NCI-H1436 (cell line): ENCODE results near the gene BLID.

Source experiments
- DNase-seq: peaks from one replicate; lab custom pipeline; 2025; lab: John Stamatoyannopoulos, UW

BLID gene, protein sequence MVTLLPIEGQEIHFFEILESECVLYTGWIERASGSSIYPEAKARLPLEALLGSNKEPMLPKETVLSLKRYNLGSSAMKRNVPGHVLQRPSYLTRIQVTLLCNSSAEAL

DNA sequence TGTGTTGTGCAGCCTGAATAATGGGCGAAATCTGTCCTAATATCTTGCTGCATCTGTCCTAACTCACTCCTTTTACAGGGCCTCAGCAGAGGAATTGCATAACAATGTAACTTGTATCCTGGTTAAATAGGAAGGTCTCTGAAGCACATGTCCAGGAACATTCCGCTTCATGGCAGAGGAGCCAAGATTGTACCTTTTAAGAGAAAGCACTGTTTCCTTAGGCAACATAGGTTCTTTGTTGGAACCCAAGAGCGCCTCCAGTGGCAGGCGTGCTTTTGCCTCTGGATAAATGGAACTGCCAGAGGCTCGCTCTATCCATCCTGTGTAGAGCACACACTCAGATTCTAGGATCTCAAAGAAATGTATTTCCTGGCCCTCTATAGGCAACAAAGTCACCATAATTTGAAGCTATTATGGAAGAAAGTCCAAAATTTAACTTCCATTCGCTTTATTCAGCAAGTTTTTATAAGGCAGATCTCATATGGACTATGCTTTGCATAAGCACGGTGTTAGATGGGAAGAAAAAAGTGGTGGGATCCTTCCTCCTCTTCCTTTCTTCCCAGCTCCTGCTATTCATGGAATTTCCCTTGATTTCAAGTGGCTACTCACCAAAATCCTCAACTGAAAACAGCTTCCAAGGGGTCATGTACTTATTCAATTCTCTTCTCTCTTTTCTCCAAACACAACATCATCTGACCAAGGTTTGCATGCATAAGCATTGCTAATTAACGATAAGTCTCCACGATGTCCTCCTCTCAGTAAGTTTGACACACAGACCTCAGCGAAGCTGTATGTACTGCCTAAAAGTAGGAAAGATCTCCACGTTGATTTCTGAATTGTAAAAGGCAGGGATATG is at the start of gene BLID:
BLID (minus strand) TSS at position 692 of the 856 bp plus-strand sequence; CDS start at position 399, 293 bp downstream.
- DNase-seq, result no peak

DNA sequence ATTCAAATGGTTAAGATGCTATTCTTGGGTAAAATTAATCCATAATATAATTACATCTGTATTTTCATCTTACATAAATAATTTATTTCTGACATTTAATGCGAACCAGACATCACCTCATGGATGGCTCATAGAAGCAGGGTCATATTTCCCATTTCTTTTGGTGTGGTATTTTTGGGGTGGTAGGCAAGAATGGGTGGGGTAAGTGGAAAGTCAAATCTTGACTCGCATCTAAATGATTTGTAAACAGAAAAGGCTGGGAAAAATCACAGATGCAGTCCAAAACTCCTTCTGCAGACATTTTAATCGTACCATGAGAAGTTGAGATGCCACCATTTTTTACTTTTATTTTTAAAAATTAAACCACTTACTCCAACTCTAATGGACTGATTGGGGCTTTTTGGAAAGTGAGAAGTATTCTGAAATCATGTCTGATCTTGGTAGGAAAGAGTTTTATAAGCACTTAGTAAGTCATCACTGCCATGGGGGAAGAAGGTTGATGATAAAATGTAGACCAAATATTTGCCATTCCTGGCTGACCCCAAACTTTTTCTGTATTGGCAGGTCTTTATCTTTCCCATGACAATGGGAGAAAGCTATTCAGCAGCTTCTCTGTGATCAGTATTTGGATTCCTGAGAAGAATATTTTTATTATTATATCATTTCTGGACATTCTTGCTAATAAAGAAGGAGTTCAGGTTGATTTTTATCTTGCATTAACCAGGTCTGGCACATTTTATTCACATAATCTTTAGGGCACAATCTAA is 47.2 kb upstream of the BLID start:
- no peak for DNase-seq

DNA sequence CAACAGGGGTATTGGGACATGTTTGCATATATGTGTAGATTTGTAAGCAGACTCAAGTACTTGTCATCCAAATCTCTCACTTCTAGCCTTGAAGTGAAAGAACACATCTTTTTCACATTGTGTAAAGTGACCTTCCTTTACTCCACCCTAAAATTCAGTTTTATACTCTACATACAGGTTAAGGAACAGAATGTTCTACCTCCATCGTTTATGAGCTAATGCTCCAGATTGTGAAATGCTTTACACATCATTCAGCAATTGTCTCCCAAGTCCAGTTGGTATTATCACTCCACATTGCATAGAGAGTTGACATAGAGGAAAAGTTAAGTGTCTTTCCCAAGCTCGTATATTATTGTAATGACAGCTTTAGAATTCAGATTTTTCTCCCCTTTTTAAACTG is 46.1 kb upstream of the BLID start:
- DNase-seq, result no peak

DNA sequence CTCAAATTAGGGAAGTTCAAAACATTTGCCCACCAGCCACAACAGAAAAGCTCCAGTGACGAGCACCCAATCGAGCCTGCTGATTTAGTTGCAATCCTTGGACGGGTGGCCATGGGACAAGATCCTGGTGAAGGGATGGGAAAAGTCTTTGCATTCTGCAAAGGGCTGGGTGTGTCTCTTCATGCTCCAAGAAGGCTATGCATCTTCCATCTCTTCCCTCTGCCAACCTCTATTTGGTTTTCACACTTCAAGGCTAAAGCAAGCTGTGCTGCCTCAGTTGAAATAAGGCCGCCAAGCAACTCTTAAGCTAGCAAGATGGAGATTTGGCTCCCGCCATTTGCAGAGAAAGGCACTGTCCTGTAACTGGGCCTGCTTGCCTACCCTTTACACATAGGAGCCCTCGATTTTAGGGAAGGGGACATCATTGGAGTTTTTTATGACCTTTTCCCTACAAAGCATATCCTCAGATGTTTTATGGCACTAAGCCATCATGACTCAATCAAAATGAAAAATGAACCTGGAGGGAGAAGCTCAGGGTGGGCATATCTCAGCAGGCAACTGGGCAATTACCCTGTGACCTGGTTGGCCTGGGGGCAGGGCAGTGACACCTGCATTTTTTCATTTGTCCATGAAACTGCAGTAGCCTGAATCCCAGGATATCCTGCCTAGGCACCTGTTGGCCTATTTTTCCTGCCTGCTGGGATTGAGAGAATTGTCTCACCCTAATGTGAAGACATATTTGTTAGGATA is 45.0 kb upstream of the BLID start:
- DNase-seq, result no peak

DNA sequence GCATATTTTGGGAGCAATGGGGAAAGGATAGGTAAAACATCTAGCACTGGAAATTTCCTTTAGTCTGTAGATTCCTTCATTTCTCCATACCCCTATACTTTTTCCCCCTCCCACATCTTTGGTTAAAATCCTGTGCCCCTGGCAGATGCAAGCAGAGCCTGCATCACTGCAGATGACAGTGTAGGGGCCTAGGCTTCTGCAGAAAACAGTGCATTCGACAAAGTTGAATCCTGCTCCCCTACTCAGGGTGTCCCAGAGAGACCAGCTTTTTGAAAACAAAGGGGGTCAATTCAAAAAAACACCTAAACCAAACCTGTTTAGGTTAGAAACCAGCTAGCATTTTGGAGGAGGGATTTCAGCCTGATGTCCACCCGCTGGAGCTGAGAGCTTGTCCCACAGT is 43.8 kb upstream of the BLID start:
- no peak for DNase-seq

DNA sequence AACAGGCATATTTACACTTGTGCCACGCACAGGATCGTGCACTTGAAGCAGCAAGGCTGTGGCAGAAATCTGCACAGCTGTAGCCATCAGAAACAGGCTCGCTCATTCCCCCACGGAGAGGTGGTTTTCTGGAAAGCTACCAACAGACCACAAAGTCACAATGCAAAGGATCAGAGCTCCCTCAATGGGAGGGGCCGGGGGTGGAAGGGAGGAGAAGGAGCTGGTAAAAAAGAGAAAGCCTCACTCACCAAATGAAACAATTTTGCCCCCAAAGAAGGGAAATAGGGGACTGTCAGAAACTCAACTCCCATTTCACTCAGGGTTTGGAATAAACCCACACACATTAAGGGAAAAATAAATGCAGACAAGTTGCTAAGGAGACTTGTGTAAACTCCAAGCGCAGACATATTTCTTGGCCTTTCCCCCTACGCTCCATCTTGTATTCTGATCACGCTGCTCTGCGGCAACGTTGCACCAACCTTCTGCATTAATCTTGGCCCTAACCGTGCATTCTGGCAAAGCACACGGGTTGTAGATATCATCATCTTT is 43.2 kb upstream of the BLID start:
- no peak for DNase-seq

DNA sequence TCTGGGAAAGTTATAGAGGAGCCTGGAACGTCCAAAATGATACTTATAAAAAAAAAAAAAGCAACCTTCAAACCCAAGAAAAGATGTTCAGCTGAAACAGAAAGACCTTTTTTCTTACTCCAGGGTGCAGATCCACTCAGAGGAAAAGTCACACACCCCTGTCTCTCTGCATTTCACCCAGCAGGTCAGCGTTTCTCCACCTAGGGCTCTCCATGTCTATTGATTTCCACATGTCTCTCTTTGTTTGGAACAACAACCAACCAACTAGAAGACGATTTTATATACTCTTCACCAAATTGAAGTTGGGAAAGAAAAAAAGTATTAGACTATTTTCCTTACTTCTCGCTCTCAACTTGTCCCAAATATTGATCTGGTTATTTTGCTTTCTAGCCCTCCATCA is 42.2 kb upstream of the BLID start:
- DNase-seq, result no peak

DNA sequence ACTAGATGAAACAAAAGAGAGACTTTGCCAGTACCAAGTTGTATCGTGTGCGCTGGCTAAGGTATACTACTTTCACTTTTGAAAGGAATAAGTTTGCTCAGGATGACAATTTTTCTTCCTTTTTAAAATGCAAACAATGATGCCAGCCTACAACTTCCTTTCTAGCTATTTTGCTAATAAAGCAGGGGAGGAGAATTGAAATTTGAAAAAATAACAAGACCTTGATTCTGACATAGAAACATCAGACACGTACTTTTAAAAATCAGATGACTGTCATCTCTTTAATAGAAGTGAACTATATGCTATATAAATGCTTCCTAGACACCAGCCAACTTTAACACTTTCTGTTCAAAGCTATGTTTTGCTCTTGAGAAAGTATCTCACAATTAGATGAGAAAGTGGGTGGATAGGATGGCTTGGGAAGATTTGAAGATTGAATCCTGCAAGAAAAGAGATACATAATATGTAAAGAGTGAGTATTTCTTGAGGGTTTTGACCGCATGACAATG is 41.7 kb upstream of the BLID start:
- no peak for DNase-seq

DNA sequence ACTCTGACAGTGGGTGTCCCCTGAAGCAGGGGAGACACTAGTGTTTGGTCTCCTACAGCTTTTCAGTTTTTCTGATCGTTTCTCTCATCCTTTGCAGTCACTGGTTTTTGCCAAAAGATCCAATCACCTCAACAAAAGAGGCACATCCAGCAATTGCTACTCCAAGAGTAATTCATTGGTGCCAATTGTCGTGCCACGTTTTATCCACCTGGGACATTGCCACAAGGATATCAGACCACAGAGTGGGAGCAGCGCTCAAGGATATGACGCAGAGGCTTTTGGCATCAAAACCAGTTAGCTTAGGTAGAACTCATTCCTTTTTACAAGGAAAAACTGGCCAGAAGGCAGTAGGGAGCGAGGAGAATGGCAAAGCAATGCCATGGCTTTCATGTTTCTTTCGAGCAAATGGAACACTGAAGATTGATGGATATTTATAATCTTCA is 40.9 kb upstream of the BLID start:
- no peak for DNase-seq

DNA sequence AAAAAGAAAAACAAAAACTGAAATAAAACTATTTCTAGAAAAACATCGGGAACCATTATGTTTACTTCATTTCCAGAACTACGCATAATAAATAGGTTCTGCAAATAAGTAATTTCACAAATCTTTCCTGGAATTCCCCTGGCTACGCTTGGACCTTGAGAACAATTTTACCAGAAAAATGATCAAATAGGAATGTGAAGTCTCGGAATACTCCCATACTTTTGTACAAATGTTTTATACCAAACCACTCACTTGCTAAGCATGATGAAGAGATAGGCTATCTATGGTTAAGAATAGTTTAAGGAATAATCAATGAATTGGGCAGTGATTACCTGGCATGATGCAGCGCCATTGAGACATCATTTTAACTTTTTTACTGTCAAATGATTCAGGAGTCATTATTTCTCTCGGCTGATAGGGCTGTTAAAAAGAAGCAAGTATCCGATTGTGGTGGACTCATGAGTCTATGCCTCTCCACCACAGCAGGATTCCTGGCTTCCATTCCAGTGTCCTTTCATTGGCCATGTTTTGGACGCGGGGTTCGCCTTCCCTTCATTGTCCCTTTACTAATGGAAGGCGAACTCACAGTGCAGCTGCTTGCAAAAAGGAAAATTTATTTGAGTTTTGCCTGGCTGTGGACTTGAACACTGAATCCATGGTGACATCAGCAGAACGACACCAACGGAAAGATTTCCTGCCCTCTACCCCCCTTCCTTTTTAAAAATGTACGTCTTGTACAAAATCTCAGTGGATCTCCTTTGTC is 39.9 kb upstream of the BLID start:
- no peak for DNase-seq

DNA sequence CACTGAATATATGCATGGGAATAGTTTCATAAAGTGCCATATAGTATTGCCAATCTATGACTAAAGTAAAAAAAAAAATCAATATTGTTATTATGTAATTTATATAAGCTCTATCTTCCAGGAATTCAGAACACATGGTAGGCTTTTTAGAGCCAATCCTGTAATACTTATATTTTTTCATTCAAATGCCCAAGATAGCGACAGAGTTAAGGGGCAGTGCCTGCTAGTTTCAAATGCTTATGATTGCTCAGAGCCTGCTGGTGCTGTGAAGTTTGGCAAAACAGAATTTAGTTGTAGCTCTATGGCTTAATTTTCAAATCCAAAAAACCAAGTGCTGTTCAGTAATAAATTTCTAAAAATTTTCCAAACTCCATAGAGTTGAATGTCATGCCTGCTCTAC is 39.0 kb upstream of the BLID start:
- DNase-seq, result no peak

DNA sequence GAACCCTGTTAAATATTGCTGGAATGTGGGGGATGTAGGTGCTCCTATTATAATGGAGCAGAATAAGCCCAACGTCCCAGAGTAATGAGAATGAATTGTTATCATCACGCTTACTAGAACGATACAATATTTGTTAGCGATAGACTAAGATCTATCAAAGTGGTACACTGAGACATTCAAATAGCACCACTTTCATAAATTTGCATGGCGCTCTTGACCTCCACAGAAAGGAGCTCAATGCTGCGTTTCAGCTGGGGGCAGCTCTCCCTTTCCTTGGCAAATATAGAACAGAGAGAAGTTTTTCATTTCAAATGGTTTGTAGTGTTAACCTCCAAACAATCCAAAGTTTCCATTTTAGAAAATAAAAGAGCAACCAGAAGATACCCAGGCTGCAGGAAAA is 38.2 kb upstream of the BLID start:
- no peak for DNase-seq

DNA sequence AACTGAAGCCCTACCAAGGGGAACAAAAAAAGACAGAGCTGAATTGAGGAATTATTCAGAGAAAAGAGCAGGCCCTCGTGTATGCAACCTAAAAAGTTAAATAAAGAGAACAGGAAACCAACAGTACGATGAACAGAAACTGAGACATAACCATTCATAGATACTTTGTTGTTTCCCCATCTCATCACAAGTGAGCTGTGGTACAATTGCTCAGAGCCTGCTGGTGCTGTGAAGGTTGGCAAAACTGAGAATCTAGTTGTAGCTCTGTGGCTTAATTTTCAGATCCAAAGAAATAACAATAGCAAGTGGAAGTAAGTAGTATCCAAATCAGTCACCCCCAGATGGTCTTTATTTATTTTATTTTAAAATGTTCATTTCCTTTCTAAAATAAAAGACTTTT is 37.7 kb upstream of the BLID start:
- no peak for DNase-seq

DNA sequence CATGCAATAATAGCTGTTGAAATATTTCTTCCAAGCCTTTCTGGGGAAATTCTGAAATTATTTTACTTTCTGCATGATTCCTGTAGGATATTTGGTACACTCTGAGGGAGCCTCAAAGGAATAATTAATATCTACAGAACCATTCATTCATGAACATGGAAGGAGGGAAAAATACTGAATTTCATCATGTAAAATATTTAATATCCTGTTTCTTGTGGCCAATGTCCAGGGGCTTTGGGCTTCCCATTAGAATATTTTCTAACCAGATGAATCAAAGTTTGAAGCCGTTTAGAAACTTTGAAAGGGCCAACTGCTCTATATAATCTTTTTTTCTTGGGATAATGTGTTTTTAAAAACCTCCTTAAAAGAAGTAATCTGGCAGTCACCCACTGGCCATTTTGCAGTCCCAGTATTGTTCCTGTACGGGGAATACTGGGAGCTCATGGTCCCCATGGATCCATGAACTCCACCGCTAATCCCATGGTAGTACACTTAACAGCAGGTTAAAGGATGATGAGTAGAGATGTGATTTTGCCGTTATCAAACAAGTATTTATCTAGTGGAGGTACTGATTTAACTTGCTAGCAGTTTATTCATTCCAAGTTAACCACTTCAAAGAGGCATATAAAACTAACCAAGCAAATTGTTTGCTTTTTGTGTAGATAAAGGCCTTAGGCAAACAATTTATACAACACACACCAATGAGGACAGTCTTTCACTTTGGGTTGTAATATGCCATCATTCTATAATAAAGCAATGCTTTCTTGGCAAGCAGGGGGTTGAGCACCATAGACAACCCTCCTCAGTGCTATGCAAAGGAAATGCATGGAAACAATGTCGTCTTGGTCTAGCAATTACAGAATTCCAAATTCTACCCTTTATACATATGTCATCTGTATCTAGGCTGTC is 34.5 kb upstream of the BLID start:
- DNase-seq, result no peak

DNA sequence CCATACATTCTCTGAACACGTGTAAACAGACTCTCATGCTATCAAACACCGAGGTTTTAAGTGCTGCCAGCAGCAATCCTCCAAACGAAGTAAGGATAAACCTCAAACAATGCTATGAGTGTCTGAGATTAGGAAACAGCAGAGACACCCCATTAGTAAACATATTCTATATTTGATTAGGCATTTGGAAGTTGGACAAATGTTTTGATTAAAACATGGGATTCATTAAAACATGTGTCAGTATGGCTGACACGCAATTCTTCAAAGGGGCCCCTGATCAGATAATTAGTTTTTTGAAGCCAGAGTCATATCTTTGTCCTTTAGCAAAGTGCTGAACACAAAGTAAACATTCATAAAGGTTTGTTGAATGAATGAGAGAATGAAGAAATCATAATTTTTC is 33.2 kb upstream of the BLID start:
- DNase-seq, result no peak

DNA sequence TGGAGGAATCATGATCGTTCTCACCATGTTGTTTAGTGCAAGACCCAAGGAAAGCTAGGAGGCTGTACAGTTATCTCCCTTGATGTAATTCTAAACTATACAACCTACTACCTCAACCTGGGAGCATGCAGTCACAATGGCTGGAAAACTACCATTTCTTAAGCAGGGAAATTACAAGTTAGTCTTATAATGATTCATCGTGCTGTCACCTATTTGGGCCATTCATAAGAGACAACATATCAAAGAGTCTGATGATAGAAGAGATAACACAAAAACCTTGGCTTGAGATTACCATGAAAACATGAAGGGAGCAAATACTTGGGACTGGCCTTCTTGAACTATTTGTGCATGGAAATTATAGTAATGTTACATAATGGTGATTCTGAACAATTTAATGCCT is 30.5 kb upstream of the BLID start:
- no peak for DNase-seq

DNA sequence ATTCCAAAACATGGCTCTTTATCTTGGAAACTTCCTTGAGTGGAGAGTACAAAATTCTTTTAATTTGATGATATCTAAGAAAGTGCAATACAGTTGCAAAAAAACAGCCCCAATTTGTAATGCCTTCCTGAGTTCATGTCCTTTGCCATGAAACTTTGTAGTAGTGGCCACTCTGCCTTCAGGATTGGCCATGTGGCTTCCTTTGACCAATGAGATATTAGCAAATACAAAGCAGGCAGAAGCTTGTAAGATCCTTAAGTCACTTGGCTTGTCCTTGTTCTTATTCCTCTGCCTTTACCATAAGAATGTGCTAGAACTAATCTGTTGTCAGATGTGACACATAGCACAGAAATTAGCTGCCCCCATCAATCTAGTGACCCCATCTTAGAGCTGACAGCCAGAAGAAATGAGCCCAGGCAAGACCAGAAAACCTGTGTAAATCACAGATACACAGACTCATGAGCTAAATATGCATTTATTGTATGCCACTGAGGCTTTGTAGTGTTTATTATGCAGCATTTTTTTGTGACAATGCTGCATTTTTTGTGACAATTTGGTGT is 29.8 kb upstream of the BLID start:
- DNase-seq, result no peak

DNA sequence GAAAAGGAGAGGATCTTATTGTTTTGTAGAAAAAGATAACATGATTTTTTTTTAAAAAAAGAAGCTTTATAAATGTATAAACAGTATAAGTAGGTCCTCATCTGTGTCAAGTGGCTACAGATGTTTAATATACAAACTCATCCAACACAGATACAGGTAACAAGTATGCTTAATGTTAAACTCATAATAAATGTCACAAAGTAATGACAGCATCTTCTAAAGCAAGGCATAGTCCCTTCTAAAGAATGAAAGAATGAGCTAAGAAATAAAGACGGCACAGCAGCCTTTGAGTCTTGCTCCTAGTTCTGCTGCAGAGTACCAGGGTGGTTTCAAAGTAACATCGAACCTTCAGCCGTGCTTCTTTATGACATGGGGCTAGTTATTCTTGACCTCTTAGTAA is 28.7 kb upstream of the BLID start:
- no peak for DNase-seq

DNA sequence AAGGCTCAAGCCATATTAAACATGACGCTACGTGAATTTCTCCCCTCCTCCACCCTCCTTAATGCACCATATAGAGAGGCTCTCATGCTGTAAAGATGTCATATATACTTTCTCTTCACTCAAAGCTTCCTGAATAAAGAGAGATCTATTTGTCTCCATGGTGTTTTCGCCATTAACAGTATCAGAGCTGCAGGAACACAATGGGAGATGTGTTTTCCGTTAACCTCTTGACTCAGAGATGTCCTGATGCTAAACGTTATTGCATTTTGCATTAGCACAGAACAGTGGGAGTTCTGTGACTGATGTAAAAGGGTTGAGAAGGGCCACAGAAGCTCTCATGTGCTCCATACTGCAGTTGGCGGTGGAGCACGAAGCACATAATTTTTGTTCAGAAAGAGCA is 25.7 kb upstream of the BLID start:
- no peak for DNase-seq

DNA sequence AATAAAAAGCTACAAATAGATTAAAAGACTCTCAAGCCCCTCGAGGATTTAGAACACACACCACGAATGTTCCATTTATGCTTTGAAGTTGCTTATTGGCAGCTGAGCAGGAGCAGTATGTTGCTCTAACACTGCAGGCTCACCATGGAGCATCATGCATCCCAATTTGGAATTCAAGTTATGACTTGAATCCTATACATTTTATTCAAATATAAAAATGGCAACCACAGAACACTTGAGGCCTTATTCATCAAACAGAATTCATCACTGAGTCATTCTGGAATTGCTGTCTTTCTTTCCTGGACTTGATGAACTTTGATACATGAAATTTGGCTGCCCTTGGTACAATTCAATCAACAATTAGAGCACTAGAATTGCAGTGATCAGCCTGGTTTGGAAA is 24.5 kb upstream of the BLID start:
- no peak for DNase-seq
